Cardiac muscle cell (in vitro differentiated cells and primary cell): ENCODE data around the gene TUBB. TPM values are rescaled to one million over a fixed set of nuclear protein-coding genes. Genes with fewer than 3 reads are reported as not detected.

Experiments
- DNase-seq, 2 donors: peaks; one replicate each; pipeline versions ENCODE4 v3.0.0 to v3.0.0-alpha.2; 2010 to 2017; ENCODE audit warnings: low read depth in 1 of 2, low spot score in 1 of 2
- H3K27ac ChIP-seq: fragments of 200-600 bp; sonication (generic); 2 replicates; pipeline ENCODE4 v1.5.1; 2016
- H3K27me3 ChIP-seq: fragments of 200-600 bp; sonication (generic); 2 replicates; pipeline ENCODE4 v1.6.0; 2016; ENCODE audit warnings: control low read depth
- H3K36me3 ChIP-seq: fragments of 200-600 bp; sonication (generic); 2 replicates; pipeline ENCODE4 v1.5.1; 2016; ENCODE audit warnings: control low read depth
- H3K4me1 ChIP-seq: fragments of 200-600 bp; sonication (generic); 2 replicates; pipeline ENCODE4 v1.8.1; 2017; ENCODE audit warnings: low read depth, mild to moderate bottlenecking, mixed run types
- H3K4me3 ChIP-seq: fragments of 200-600 bp; sonication (generic); 2 replicates; pipeline ENCODE4 v1.5.1; 2016; ENCODE audit warnings: mild to moderate bottlenecking
- H3K9me3 ChIP-seq: fragments of 200-600 bp; sonication (generic); 2 replicates; pipeline ENCODE4 v1.5.1; 2017; ENCODE audit warnings: low read depth, mild to moderate bottlenecking, control low read depth
- polyA plus RNA-seq: library from polyadenylated mRNA; unstranded; fragments of >200 nt; fragmentation: Nextera tagmentation; extraction: Ambion mirVana; gene quantifications from 2 replicates; pipeline ENCODE4 v1.2.1, GENCODE V29; 2016
- total RNA-seq: library from RNA; depleted of rRNA; stranded (reverse); fragments of >200 nt; gene quantifications from 2 replicates; pipeline ENCODE4 v1.2.3, GENCODE V29; 2016
- TF ChIP-seq, protein P1 (sequence below): IDR thresholded peaks from 2 replicates; pipeline ENCODE4 v1.5.1; 2012; ENCODE audit warnings: low read depth, mild to moderate bottlenecking, low read length

The TUBB gene
- total and polyA plus RNA-seq, 2 experiments from 2014 or later = 675 to 827 TPM

GRCh38 chr6:30700340-30700739 lies 19.8 kb upstream of the TUBB start:
- no peak overlapping the region for H3K27ac ChIP-seq
- H3K9me3 ChIP-seq = no peaks in the 10 kb centered on the region
- no peaks in the 10 kb centered on the region for H3K27me3 ChIP-seq
- TF ChIP-seq, protein P1, sequence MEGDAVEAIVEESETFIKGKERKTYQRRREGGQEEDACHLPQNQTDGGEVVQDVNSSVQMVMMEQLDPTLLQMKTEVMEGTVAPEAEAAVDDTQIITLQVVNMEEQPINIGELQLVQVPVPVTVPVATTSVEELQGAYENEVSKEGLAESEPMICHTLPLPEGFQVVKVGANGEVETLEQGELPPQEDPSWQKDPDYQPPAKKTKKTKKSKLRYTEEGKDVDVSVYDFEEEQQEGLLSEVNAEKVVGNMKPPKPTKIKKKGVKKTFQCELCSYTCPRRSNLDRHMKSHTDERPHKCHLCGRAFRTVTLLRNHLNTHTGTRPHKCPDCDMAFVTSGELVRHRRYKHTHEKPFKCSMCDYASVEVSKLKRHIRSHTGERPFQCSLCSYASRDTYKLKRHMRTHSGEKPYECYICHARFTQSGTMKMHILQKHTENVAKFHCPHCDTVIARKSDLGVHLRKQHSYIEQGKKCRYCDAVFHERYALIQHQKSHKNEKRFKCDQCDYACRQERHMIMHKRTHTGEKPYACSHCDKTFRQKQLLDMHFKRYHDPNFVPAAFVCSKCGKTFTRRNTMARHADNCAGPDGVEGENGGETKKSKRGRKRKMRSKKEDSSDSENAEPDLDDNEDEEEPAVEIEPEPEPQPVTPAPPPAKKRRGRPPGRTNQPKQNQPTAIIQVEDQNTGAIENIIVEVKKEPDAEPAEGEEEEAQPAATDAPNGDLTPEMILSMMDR = no peak
- no peaks in the 10 kb centered on the region for H3K4me1 ChIP-seq
- peaks cover 15% of the 10 kb centered on the region for H3K36me3 ChIP-seq
- DNase-seq = no peak
- H3K4me3 ChIP-seq = no peak overlapping the region

DNA sequence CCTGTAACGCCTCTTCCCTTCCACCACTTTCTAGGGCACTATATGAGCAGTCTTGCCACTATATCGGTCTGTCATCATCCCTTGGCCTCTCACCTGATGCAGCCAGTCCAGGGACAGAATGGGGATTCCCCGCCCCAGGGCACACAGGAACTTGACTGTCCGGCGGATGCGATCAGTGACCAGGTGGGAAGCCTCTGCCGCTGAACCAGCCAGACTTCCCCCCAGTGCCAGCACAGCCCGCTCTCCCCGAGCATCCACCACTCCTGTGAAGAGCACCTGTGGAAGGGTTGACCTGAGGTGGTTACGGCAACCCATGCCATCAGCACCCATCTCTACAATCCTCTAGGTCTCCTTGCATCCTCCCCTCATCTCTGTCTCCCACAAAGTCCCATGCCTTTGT lies 17.1 kb upstream of the TUBB start:
- no peaks in the 10 kb centered on the region for H3K4me1 ChIP-seq
- no peaks in the 10 kb centered on the region for H3K9me3 ChIP-seq
- no peak overlapping the region for H3K4me3 ChIP-seq
- no peaks in the 10 kb centered on the region for H3K27me3 ChIP-seq
- TF ChIP-seq, protein P1 = no peak
- peaks cover 21% of the 10 kb centered on the region for H3K36me3 ChIP-seq
- H3K27ac ChIP-seq = no peak overlapping the region
- no peak for DNase-seq

GRCh38 chr6:30703821-30704220 lies 16.3 kb upstream of the TUBB start:
- H3K27ac ChIP-seq = no peak overlapping the region
- no peak for DNase-seq
- H3K27me3 ChIP-seq = no peaks in the 10 kb centered on the region
- H3K36me3 ChIP-seq = peaks cover 21% of the 10 kb centered on the region
- TF ChIP-seq, protein P1 = no peak
- no peak overlapping the region for H3K4me3 ChIP-seq
- H3K4me1 ChIP-seq = no peaks in the 10 kb centered on the region
- no peaks in the 10 kb centered on the region for H3K9me3 ChIP-seq

DNA sequence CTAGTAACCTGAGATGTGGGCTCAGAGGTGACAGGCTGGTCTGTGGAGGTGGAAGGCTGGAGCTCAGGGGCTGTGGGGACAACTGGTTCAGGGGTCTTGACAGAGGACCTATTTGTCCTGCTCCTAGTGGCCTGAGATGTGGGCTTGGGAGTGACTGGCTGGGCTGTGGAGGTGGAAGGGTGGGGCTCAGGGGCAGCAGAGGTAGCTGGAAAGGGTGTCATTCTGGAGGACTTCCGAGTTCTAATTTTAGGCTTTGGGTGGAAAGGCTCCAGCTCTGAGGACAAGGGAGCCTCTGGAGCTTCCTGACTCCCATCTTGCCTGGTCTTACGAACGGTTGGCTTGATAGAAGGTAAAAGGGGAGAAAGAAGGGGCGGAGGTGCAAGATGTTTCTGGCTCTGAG lies 14.5 kb upstream of the TUBB start:
- DNase-seq = no peak
- Histone ChIP-seq H3K27ac (no peak overlapping the region), H3K36me3 (peaks cover 26% of the 10 kb centered on the region), H3K27me3 (no peaks in the 10 kb centered on the region), H3K9me3 (no peaks in the 10 kb centered on the region), H3K4me3 (no peak overlapping the region), H3K4me1 (no peaks in the 10 kb centered on the region)
- TF ChIP-seq, protein P1 = no peak

DNA sequence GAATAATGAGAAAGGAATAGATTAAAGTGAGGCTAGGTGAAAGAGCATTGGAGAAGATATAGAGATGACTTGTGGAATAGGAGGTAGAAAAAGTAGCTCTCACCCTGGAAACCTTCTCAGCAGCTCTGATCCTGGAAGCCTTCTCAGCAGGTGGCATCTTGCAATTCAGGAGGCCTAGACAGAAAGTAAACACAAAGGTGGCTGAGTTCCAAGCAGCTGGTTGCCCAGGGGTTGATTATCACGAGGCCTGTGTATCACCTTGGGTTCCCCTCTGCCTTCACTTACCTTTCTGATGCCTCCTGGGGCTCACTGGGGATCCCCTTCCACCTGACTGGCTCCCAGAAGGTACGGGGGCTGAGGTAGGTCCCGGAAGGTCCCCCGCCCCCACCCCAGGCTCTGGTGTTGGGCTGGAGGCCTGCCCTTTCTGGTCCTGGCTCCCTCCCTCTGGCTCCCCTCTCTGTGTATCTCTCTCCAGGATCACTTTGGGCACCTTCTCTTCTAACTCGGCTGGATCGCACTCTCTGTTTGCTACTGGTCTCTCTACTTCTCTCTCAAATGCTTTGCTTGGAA lies 12.8 kb upstream of the TUBB start:
- H3K27me3 ChIP-seq = no peaks in the 10 kb centered on the region
- no peak overlapping the region for H3K4me3 ChIP-seq
- TF ChIP-seq, protein P1 = no peak
- peaks cover 38% of the 10 kb centered on the region for H3K36me3 ChIP-seq
- no peak for DNase-seq
- H3K27ac ChIP-seq = no peak overlapping the region
- H3K4me1 ChIP-seq = no peaks in the 10 kb centered on the region
- no peaks in the 10 kb centered on the region for H3K9me3 ChIP-seq
